ENCODE data around the gene PROCA1. TPM values are rescaled to one million over a fixed set of nuclear protein-coding genes. Genes with fewer than 3 reads are reported as not detected.
A peak's percentile ranks its signal among the peaks of the same experiment; 100 is the strongest.

Gene PROCA1
- total and polyA plus RNA-seq, 5 donors from 2014 or later, result 0.37 to 5.3 (median 0.65) TPM; not detected in 1

- Histone ChIP-seq H3K4me3 (ENCODE audit: low read depth, low read length) (no peak overlapping the region), H3K27me3 (ENCODE audit: control insufficient read depth, insufficient read depth, low read length) (peaks cover 11% of the 10 kb centered on the region), H3K9me3 (ENCODE audit: control insufficient read depth in 2 of 2, low read length in 2 of 2) (no peaks in the 10 kb centered on the region), H3K36me3 (ENCODE audit: control insufficient read depth, insufficient read depth, low read length) (no peaks in the 10 kb centered on the region), H3K27ac (ENCODE audit: insufficient read depth, low read length, poor library complexity, severe bottlenecking) (no peak overlapping the region), H3K4me1 (ENCODE audit: control insufficient read depth, insufficient read depth, low read length, poor library complexity, severe bottlenecking) (peaks cover 25% of the 10 kb centered on the region)
- peak overlapping the region in 1 of 4 donors; percentile 71 for H3K4me3 Mint-ChIP-seq
- H3K27ac Mint-ChIP-seq, result no peak overlapping the region
- peaks cover 2 to 31% (median 18%) of the 10 kb centered on the region in 4 donors for H3K4me1 Mint-ChIP-seq
- no peak for DNase-seq
- ATAC-seq (ENCODE audit: low read depth in 2 of 2), result no peak
- H3K27me3 Mint-ChIP-seq, result peaks cover 34% of the 10 kb centered on the region
- no peaks in the 10 kb centered on the region for H3K36me3 Mint-ChIP-seq
- H3K9me3 Mint-ChIP-seq, result no peaks in the 10 kb centered on the region
Measured at GRCh38 chr17:28714281-28714680, 2.6 kb upstream of the PROCA1 start.

DNA sequence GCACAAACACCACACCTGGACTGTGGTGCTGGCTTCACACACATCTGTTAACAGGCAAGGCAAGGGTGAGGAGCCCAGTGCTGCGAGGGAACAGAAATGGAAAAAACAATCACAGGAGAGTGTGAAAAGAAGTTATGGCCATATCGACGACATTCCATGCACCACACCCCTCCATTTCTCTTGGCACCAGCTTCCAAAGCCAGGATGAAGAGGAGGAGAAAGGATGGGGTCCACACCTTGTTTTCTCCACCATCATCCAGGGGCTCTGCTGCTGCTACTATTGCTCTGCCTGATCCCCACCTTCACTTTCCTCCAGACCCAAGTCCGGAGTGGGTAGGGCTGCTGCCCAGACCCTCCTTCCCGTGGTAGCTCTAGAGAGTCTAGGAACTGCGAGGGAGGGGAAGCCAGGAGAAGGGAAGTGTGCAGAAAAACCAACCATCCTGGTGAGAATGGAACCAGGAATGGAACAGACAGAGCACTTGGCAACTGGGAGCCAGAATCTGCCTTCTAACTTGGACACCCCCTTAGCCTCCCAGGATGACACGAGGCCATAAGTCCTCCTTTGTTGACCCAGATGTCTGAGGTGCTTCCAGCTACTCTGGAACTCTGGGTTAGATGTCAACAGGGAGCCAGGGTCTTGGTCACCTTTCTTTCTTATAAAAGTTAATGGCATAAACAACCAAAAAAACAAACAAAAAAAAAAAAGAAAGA is 1.2 kb upstream of the PROCA1 start:
- no peak overlapping the region for H3K4me3 ChIP-seq (ENCODE audit: low read depth, low read length)

DNA sequence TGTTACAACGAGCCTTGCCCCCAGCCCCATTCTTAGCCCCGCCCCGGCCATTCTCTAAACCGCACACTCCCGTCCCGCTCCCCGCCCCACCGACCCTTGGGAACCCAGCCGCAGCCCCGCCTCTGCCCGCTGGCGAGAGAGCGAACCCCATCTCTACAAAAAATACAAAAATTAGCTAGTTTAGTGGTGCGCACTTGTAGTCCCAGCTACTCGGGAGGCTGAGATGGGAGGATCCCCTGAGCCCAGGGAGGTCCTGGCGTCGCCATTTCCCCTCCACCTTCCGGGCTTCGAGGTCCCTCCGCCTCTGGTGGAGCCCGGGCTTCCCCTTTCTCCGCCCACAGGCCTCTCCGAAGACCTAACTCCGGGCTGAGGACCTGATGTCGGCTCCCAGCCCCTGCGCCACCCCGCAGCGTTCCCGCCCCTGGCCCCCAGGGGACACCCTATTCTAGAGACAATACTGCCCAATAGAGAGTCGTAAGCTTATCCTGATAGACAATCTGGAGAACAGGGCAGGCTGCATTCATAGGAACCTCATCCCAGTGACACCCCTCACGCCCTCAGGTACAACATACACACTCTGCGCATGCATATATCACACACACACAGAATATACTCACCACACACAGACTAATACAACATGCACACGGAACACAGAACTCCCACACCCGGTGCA is 480 bp upstream of the PROCA1 start:
- no peaks in the 10 kb centered on the region for H3K9me3 Mint-ChIP-seq
- no peaks in the 10 kb centered on the region for H3K36me3 ChIP-seq (ENCODE audit: control insufficient read depth, insufficient read depth, low read length)
- H3K27ac Mint-ChIP-seq, result peak overlapping the region; percentile 93 to 97 (median 93)
- peaks cover 0 to 25% (median 11%) of the 10 kb centered on the region in 4 donors for H3K4me1 Mint-ChIP-seq
- H3K36me3 Mint-ChIP-seq, result no peaks in the 10 kb centered on the region
- H3K4me3 Mint-ChIP-seq, result peak overlapping the region; percentile 87 to 97 (median 92)
- ATAC-seq (ENCODE audit: low read depth in 2 of 2) (peak; percentile 27 to 32), DNase-seq (peak; percentile 49 to 77 (median 57))
- H3K27me3 ChIP-seq (ENCODE audit: control insufficient read depth, insufficient read depth, low read length), result peaks cover 11% of the 10 kb centered on the region
- H3K27me3 Mint-ChIP-seq, result peaks cover 22% of the 10 kb centered on the region
- peaks cover 20% of the 10 kb centered on the region for H3K4me1 ChIP-seq (ENCODE audit: control insufficient read depth, insufficient read depth, low read length, poor library complexity, severe bottlenecking)
- H3K4me3 ChIP-seq (ENCODE audit: low read depth, low read length), result peak overlapping the region; percentile 51
- H3K27ac ChIP-seq (ENCODE audit: insufficient read depth, low read length, poor library complexity, severe bottlenecking), result peak overlapping the region; percentile 74
- no peaks in the 10 kb centered on the region for H3K9me3 ChIP-seq (ENCODE audit: control insufficient read depth in 2 of 2, low read length in 2 of 2)

More for the DNA sequence above, 1.2 kb upstream of the PROCA1 start:
- Mint-ChIP-seq H3K27ac (peak overlapping the region in 2 of 3 donors; percentile 93 to 97), H3K4me3 (peak overlapping the region; percentile 87 to 97 (median 92)), H3K4me1 (peaks cover 0 to 19% (median 11%) of the 10 kb centered on the region in 4 donors), H3K27me3 (peaks cover 23% of the 10 kb centered on the region), H3K9me3 (no peaks in the 10 kb centered on the region), H3K36me3 (no peaks in the 10 kb centered on the region)
- Histone ChIP-seq H3K27ac (ENCODE audit: insufficient read depth, low read length, poor library complexity, severe bottlenecking) (peak overlapping the region; percentile 74), H3K36me3 (ENCODE audit: control insufficient read depth, insufficient read depth, low read length) (no peaks in the 10 kb centered on the region), H3K27me3 (ENCODE audit: control insufficient read depth, insufficient read depth, low read length) (peaks cover 11% of the 10 kb centered on the region), H3K9me3 (ENCODE audit: control insufficient read depth in 2 of 2, low read length in 2 of 2) (no peaks in the 10 kb centered on the region), H3K4me1 (ENCODE audit: control insufficient read depth, insufficient read depth, low read length, poor library complexity, severe bottlenecking) (peaks cover 20% of the 10 kb centered on the region)
- ATAC-seq (ENCODE audit: low read depth in 2 of 2) (no peak), DNase-seq (no peak)

DNA sequence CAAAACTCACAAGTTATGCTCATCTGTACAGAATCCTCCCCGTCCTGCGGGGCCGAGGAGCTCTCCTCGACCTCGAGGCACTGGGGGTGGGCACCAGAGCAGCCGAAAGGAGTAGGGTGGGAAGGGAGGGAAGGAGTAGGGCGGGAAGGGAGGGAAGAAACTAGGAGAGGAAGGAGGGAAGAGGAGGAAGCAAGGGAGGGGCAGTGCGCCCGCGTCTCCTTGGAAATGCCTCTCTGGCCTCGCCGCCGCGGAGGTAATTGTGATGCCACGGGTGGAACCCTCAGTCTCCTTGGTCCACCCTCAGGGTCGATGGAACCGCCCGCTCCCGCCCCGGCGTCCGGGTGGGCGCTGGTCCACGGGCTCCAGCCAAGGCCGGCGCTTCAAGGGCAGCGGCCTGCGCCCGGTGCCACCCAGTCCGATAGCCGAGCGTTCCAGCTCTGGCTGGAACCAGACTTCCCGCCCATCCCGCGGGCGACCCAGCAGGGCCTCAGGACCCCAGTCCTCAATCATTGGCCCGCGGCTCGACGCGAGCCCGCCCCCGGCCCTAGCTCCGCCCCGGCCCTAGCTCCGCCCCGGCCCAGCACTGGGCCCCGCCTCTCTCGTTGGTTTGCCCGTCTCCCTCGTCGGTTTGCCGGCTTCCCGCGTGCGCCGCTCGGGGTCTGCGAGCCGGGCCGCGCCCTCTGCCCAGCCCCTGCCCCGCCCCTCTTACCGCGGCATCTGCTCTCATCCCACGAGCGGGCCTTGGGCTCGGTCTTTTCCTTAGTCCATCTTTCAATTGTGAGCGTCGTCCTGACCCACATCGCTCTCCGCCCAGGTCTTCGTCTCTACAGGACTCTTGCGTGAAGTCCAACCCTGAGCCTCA is 596 bp downstream of the PROCA1 start:
- H3K27me3 Mint-ChIP-seq, result peaks cover 16% of the 10 kb centered on the region
- H3K4me3 Mint-ChIP-seq, result peak overlapping the region; percentile 87 to 97 (median 92)
- H3K9me3 Mint-ChIP-seq, result no peaks in the 10 kb centered on the region
- Histone ChIP-seq H3K27ac (ENCODE audit: insufficient read depth, low read length, poor library complexity, severe bottlenecking) (peak overlapping the region; percentile 74), H3K4me1 (ENCODE audit: control insufficient read depth, insufficient read depth, low read length, poor library complexity, severe bottlenecking) (peaks cover 20% of the 10 kb centered on the region), H3K27me3 (ENCODE audit: control insufficient read depth, insufficient read depth, low read length) (peaks cover 7% of the 10 kb centered on the region), H3K4me3 (ENCODE audit: low read depth, low read length) (peak overlapping the region; percentile 51), H3K36me3 (ENCODE audit: control insufficient read depth, insufficient read depth, low read length) (no peaks in the 10 kb centered on the region), H3K9me3 (ENCODE audit: control insufficient read depth in 2 of 2, low read length in 2 of 2) (no peaks in the 10 kb centered on the region)
- H3K27ac Mint-ChIP-seq, result peak overlapping the region; percentile 93 to 97 (median 93)
- ATAC-seq (ENCODE audit: low read depth in 2 of 2) (peak; percentile 89 to 90), DNase-seq (peak; percentile 84 to 88 (median 86))
- peaks cover 0 to 26% (median 11%) of the 10 kb centered on the region in 4 donors for H3K4me1 Mint-ChIP-seq
- H3K36me3 Mint-ChIP-seq, result no peaks in the 10 kb centered on the region

GRCh38 chr17:28707339-28707720 is 4.4 kb downstream of the PROCA1 start:
- H3K4me1 Mint-ChIP-seq, result peaks cover 0 to 19% (median 10%) of the 10 kb centered on the region in 4 donors
- no peaks in the 10 kb centered on the region for H3K27me3 Mint-ChIP-seq
- H3K4me3 Mint-ChIP-seq, result peak overlapping the region in 2 of 4 donors; percentile 55 to 58
- no peak for DNase-seq
- H3K9me3 ChIP-seq (ENCODE audit: control insufficient read depth in 2 of 2, low read length in 2 of 2), result no peaks in the 10 kb centered on the region
- no peaks in the 10 kb centered on the region for H3K27me3 ChIP-seq (ENCODE audit: control insufficient read depth, insufficient read depth, low read length)
- H3K4me3 ChIP-seq (ENCODE audit: low read depth, low read length), result no peak overlapping the region
- H3K36me3 ChIP-seq (ENCODE audit: control insufficient read depth, insufficient read depth, low read length), result peaks cover 8% of the 10 kb centered on the region
- H3K27ac ChIP-seq (ENCODE audit: insufficient read depth, low read length, poor library complexity, severe bottlenecking), result no peak overlapping the region
- H3K27ac Mint-ChIP-seq, result peak overlapping the region in 2 of 3 donors; percentile 55 to 79
- ATAC-seq (ENCODE audit: low read depth in 2 of 2), result no peak
- peaks cover 11% of the 10 kb centered on the region for H3K36me3 Mint-ChIP-seq
- peaks cover 17% of the 10 kb centered on the region for H3K4me1 ChIP-seq (ENCODE audit: control insufficient read depth, insufficient read depth, low read length, poor library complexity, severe bottlenecking)
- no peaks in the 10 kb centered on the region for H3K9me3 Mint-ChIP-seq

- Histone ChIP-seq H3K4me1 (ENCODE audit: control insufficient read depth, insufficient read depth, low read length, poor library complexity, severe bottlenecking) (peaks cover 11% of the 10 kb centered on the region), H3K4me3 (ENCODE audit: low read depth, low read length) (no peak overlapping the region), H3K9me3 (ENCODE audit: control insufficient read depth in 2 of 2, low read length in 2 of 2) (no peaks in the 10 kb centered on the region), H3K27ac (ENCODE audit: insufficient read depth, low read length, poor library complexity, severe bottlenecking) (no peak overlapping the region), H3K27me3 (ENCODE audit: control insufficient read depth, insufficient read depth, low read length) (no peaks in the 10 kb centered on the region), H3K36me3 (ENCODE audit: control insufficient read depth, insufficient read depth, low read length) (peaks cover 14% of the 10 kb centered on the region)
- ATAC-seq (ENCODE audit: low read depth in 2 of 2) (no peak), DNase-seq (no peak)
- Mint-ChIP-seq H3K9me3 (no peaks in the 10 kb centered on the region), H3K27me3 (no peaks in the 10 kb centered on the region), H3K4me1 (peaks cover 0 to 16% (median 7%) of the 10 kb centered on the region in 4 donors), H3K4me3 (peak overlapping the region in 2 of 4 donors; percentile 55 to 58), H3K36me3 (peaks cover 15% of the 10 kb centered on the region), H3K27ac (peak overlapping the region in 2 of 3 donors; percentile 55 to 79)
Measured at GRCh38 chr17:28706471-28707338, 5.0 kb downstream of the PROCA1 start.
